Fibroblast of peridontal ligament (primary cell): ENCODE results near the gene AGPAT4.
"Not testable (repeated sequence)": the region's sequence is repeated elsewhere in the genome, so short reads cannot be mapped to it uniquely, and the experiment has no call there.

Source experiments
- DNase-seq: peaks from one replicate; pipeline ENCODE4 v3.0.0-alpha.2; 2010; ENCODE audit errors: extremely low read depth

Gene AGPAT4

DNA sequence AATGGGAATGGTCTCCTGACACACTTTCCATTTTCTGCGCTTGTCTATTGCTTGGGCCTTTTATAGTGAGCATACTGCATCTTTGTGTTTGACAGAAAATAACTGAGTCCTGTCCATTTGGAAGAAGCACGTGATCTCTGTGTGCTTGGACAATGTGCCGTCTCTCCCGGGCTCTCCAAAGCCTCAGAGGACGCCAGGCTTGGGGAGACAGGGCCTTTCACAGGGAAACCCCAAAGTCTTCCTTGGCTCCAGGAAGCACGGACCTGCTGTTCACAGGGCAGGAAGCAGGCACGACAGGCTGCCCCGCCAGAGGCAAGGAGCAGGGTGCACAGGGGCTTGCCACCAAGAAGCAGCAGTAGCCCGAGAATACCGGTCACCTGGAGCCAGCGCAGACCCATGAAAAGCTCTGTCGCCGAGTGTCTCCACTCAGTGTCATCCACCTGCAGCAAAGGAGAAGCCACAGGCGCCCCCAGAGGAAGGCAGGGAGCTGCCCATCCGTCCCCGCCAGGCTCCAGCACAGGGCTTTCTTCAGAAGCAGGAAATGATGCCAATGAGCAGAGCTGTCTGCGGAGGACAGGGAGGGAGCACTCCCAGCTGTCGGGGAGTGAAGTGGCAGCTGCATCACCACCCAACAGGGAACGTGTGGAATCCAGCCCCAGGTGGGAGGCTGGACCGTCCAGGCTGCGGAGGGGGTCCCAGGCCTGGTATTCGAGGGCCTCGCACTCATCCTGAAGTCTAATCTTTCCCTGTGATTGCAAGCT lies 135.1 kb downstream of the AGPAT4 start:
- DNase-seq: no peak

DNA sequence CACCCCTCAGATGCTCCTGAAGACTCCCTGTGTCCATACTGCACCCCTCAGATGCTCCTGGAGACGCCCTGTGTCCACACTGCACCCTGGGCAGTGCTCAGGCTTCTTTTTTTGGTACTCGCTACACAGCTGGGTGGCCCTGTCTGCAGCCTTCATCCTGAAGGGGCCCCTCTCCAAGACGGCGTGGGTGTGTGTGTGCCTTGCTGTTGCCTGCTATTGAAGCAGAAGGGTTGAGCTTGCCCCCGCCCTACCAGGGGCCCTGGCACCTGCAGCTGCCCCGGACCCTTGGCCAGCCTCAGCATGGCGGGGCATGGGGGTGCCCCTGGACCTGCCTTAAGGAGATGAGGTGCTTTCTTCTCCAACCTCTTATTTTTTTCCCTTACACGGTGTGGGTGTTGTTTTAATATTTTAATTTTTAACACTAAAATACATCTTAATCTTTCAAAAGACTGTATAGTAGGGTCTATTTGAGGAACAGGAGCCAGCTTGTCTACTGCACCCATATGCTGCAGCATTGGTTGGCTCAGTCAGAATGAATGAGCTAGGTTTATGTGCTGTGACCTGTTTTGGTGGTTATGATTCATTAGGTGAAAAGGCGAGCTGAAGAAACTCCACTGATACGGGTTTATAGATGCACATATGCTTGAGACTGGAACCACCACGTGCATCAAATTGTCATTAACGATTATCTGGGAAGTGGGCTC lies 135.9 kb downstream of the AGPAT4 start:
- no peak for DNase-seq

DNA sequence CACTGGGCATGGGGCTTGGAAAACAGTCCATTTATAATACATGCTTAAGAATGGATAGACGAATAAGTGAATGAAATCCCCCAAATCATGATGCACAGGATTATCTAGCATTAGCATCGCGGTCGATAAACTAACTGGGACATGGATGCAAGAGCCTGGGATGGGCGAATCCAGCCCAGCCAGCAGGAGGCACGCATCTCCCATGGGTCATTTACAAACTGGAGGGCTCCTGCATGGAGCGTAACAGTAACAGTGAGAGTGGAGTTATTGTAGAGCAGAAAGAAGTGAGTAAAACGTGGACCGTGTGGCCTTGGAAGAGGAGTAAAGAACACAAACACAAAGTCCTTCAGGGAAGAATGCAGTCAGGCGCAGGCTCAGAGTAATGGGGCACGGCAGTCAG lies 136.5 kb downstream of the AGPAT4 start:
- no peak for DNase-seq

DNA sequence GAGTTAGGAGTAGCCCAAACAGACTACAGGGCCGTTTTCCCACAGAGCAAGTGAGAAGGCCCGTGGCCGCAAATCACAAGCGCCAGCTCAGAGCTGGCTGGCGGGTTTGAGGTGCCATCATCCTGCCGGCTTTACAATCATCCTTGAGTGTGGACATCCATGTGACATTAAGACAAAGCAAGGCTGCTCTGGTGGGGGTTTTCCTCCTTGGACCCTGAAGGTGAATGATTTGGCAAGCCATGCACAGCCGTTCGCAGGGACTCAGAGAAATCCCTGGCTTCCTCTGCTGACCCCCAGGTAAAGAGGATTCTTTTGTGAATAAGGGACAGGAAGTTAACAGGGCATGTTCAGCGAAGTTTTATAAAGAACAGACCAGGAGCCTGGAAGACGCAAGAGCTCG lies 137.2 kb downstream of the AGPAT4 start:
- DNase-seq: no peak

DNA sequence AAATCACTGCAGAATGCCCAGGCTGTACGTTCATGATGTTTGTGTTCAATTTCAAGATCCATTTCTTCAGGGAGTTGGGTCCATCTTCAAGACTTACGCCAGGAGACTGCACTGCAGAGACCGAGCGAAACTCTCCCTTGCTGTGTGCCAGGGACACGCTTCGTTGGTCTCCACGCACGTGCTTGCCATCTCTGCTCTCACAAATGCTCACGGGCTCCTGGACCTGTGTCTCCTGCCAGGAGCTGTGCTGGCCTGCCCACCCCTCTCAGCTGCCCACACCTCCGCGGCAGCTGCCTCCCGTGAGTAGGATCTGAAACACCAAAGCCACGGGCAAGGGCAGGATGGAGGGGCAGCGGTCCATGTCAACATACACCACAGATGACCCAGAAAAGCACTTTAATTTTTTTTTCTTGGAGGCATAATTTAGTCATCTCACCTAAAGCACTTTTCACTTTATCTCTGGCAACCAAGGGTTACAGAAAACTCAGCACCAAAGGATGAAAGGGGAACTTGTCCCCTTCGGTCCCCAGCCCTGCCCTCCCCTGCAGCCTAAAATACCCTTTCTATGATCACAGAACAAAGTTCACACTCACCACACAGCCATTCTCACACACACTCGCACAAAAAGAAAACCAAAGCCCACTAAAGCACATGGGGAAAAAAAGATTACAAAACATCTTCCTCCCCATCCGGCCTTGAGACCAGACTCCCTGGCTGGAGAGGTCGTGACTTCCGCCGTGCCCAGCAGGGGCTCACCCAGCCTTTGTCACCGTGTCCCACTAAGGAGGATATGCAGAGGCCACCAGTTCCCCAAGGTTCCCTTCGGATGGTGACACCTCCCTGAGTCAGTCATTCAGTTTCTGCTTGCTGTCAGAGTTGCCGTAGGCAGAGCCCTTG lies 137.9 kb downstream of the AGPAT4 start:
- DNase-seq: no peak

DNA sequence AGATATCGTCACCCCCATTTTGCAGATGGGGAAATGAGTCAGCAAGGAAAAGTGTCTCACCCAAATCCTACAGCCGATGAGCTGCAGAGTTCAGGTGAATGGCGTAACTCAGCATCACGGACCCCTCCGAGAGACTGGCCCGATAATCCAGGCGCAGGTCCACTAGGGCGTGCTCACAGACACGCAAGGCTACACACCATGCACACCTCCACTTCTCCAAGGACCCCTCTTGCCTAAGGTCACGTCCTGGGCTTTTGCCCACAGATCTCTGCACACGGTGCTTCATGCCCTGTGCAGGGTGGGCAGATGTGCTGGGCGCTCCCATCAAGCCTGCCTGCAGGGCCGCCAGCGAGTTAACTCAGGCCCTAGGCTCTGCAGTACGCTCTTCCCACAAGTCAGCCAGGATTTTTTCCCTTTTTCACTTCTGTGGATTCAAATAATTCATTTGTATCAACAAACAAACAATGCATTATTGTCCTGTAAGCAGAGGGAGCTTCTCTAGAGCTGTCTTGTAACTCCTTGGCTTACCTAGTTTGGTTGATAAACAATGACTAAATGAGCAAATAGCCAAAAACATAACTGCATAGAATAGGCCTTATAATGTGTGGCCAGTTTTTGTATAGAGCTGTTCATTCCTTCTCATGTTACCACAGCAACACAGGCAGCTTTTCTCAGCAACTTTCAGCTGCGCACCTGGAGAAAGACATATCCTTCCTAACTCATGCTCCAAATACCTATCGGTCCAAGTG lies 139.1 kb downstream of the AGPAT4 start:
- no peak for DNase-seq

DNA sequence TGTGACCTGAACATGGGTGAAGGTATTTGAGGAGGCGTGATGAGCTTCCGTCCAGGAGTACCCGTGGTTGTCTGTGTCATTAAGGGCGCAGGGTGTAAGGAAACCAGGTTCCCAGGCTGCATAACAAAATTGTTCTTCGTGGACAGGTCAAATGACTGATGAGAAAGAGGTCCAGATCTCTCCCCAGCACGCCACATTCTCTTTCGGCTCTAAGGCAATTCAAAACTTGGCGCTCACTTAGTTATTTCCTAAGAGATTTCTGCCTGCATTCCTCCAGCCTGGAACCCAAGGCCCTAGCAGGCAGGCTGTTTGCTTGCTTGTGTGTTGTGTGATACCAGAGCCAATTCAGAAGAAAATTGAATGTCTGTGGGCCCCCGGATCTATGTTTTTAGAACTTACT lies 139.9 kb downstream of the AGPAT4 start:
- DNase-seq: peak; percentile 8

DNA sequence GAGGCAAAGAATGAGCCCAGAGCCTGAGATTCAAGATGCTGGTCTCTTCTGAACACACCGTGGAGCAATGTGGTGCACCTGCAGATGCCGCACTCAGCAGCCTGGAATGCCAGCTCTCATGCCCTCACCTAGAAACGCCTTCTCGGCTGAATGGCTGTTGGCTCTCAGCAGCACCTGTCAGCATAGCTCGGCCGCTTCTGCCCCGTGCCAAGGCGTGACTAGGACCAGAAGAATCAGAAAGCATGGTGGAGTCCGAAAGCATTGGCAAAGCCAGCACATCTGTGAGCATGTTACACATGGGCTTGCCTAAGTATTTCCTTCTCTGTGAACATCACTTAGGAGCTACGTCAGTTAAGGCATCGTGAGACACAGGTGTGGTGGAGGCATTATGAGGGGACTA lies 141.5 kb downstream of the AGPAT4 start:
- no peak for DNase-seq

DNA sequence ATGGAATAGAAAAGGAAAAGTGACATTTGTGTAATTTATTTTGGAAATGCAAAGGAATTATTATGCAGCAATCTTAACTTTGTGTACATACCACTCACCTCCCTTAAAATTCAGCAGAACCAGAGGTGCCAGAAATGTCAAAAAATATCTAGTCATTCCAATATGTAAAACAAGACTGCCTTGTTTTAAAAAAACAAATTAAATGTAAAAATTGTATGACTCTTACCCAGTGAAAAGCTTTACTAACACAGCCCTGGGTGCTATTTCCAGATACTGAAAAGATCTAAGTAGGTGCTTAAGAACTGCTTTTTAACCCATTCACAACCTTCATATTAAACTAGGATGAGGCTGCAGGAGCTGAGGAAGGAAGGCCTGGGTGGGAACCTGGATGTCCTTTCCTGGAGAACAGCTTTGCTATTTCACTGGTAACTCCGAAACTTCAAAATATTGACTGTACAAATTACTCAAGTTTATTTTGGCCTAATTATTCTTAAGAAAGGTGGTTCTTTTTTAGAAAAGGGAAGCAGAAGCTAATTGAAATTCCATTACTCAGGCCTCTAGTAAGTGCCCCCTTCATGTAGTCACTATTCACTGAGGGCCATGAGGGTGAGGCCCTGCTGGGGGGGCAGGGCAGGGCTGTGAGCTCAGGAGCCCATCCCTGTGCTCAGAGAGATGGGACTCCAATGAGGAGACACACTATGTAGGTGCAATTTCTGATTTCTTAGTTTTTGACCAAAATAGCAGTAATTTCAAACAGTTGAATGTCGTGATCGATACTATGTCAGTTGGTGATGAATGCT lies 142.7 kb downstream of the AGPAT4 start:
- no peak for DNase-seq

DNA sequence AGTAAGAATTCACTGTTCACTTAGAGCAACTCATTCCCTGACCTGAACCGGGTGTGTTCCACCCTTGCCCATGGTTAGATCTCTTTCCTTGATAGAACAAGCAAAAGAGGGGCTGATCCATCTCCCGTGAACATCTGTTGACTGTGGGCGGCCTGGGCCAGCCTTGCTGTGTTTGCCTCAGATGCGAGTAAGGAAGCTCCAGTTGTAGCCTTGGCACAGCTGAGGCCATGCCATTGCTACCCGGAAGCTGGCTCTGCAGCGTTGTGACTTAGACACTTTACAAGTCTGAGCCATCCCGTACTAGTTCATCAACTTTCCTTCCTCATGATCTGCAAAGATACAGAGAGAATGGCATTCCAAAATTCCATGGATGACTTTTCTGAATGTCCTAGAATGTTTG lies 143.3 kb downstream of the AGPAT4 start:
- DNase-seq: no peak

DNA sequence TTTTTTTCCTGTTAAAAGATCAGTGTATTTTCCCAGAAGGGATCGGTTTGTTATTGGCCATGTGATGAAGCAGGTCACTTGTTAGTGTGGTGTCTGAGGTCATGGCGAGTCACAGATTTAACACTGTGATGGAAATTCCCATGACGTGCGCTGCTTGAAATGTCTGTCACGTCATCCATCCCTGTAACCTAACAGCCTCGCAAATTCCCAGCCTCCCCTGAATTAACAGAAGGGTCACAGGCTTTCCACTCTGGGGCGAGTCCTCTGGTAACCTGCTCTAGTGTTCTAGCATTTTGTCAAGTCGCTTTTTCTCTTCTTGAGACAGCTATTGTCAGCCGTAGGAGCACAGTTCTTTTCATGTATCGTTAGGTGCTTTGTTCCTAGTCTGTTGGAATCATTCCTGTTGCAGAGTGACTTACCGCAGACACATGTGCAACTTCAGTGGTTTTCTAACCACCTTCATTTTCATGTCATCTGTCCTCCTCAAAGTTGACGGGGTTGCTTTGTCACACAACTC lies 145.1 kb downstream of the AGPAT4 start:
- DNase-seq: peak; percentile 50

DNA sequence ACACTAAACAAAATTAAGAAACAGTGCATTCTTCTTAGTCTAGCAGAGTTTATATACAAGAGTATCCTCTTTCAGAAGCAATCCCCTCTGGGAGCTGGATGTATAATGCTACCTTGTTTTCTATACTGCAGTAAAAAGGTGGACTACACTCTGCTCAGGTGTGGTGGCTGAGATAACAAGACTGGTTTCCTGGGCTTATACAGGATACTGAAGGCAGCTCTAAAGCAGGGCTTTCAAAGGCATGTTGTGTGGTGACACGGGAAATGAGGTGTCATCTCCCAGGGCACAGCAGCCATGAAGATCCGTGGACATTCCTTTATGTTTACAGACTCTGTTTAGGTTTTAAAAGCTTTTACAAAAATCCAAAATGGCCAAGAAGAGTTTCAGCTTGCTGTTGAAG lies 145.6 kb downstream of the AGPAT4 start:
- no peak for DNase-seq

DNA sequence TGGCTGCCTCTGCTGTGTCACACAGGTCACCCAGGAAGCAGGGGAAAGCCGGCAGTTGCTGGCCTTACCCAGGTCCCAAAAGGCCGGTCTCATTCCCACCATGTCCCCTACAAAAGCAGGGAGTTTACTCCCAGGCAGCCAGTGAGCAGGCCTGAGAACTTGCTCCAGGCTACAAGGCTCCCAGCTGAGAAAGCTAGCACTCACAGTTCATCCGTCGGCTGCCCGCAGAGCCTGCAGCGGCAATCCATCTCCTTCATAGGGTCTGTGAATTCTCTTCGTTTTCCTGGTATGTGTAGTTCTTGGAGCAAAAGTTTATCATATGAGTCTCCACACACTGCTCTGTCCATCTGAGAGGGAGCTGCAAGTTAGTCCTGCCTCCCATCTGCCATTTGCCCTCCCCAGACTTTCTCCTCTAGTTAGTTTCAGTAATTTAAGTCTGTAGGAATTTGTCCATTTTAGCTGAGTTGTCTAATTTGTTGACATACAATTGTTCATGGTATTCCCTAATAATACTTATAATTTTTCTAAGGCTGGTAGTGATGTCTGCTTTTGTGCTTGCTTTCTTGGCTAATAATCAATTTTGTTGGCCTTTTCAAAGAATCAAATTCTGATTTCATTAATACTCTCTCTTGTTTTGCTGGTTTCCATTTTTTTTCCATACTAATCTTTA lies 146.7 kb downstream of the AGPAT4 start:
- DNase-seq: no peak

DNA sequence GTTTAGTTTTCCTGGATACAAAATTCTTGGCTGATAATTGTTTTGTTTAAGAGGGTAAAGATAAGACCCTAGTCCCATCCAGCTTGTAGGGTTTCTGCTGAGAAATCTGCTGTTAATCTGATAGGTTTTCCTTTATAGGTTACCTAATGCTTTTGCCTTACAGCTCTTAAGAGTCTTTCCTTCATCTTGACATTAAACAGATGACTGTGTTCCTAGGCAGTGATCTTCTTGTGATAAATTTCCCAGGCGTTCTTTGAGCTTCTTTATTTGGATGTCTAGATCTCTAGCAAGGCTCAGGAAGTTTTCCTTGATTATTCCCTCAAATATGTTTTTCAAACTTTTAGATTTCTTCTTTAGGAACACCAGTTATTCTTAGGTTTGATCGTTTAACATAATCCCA lies 148.3 kb downstream of the AGPAT4 start:
- no peak for DNase-seq

DNA sequence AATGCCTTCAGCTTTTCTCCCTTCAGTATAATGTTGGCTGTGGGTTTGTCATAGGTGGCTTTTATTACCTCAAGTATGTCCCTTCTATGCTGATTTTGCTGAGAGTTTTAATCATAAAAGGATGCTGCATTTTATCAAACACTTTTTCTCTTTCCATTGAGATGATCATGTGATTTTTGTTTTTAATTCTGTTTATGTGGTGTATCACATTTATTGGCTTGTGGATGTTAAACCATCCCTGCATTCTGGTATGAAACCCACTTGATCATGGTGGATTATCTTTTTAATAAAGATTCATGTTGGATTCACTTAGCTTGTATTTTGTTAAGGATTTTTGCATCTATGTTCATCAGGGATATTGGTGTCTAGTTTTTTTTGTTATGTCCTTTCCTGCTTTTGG lies 150.5 kb downstream of the AGPAT4 start:
- DNase-seq: not testable (repeated sequence)

DNA sequence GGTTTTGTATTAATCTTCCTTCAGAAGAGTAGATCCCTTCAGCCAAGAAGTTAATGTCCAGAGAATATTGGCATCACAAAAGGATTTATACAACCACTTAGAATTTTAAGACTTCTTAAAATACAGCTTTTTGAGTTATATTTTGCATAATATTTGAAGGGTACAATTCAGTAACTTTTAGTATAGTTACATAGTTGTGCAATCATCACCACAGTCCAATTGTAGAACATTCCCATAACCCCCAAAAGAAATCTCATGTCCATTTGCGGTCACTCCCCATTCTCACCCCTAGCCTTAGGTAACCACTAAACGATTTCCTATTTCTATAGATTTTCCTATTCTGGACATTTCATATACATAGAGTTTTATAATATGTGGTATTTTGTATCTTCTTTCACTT lies 155.9 kb downstream of the AGPAT4 start:
- DNase-seq: no peak

DNA sequence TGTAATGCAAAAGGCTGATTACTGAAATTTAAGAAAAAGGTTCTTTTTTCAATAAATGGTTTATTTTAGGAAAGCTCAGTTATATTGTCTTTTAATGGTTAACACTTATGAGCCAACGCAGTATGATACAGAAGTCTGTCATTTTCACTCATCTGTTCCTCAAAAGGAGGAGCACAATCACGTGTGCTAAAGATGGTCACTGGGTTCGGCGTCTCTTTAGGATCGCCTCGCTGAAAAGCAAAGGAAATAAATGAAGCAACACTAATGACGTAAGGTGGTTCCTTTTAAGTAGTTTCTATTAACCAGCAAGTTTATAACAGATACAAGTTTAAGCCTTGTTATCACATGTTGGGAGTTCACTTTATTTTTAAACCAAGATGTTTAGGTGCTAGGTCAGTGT lies 156.6 kb downstream of the AGPAT4 start:
- DNase-seq: no peak

DNA sequence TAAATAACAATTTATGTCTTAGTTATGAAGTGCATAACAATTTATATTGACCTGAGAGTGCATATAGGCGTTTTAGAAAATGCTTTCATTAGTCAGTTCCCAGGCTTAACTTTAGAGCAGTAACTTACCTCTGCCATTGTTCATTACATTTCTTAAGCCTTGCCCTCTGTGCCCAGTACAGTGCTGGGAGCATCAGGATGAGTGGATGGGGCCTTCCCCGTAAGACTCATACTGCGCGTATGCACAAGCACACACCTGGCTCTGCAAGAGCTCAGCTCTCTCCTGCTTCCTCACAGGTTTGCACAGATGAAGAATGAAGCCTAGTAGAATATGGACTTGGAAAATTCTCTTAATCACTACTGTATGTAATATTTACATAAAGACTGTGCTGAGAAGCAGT lies 157.3 kb downstream of the AGPAT4 start:
- no peak for DNase-seq

DNA sequence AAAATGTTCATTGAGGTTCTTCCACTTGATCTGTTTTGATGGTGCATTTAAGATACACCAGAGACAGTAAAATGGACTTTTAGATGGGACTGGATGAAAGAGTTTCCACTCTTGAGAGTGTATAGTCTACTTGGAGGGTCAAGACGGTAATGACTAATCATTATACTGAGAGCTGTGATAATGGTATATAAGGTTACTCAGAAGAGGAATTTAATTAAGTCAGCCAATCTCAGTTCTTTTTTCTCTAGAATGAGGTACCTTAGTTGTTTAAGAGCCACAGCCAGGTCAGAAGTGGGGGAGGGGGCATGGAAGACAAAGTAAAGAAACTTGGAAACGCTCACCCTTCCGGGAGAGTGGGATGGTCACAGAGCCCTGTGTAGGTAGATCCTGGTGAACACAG lies 158.4 kb downstream of the AGPAT4 start:
- no peak for DNase-seq

DNA sequence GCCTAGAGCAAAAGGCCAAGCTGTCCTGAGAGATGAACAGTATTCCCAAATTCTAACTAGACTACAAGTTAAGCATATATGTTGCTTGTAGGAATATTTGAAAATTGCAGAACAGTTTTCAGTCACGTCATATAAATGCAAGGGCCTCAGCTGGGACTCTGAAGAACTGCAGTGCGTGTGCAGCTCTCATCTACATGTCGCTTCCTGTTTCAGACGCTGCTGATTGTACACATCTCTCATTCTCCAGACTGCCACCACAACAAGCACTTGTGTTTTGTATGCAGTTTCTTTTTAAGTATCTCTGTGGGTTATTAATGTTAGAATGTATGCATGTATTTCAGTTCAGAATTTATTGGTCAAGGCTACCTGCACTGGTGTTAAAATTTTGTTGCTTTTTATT lies 162.6 kb downstream of the AGPAT4 start:
- no peak for DNase-seq
